Neural progenitor cell (in vitro differentiated cells): ENCODE data around the gene MRPL4.

Experiments
- CTCF ChIP-seq: fragments of 200-600 bp; sonication (generic); IDR thresholded peaks from 2 replicates; pipeline ENCODE4 v1.5.1; 2017; ENCODE audit warnings: antibody characterized with exemption, mild to moderate bottlenecking
- EZH2 ChIP-seq: fragments of 200-600 bp; sonication (generic); IDR thresholded peaks from 2 replicates; pipeline ENCODE4 v1.6.1; 2017; ENCODE audit warnings: antibody characterized with exemption, mild to moderate bottlenecking, moderate library complexity
- EZH2phosphoT487 ChIP-seq: fragments of 200-600 bp; sonication (generic); IDR thresholded peaks from 2 replicates; pipeline ENCODE4 v1.6.1; 2017; ENCODE audit warnings: antibody characterized with exemption

- TF ChIP-seq CTCF (no peak), EZH2 (no peak), EZH2phosphoT487 (no peak)
Measured at GRCh38 chr19:10220695-10221094, 31.3 kb upstream of the MRPL4 start.
